HG03521 (cell line): ENCODE results near the gene KIAA0408.
A peak's percentile ranks its signal among the peaks of the same experiment; 100 is the strongest.

Experiments
- ATAC-seq: cut with Tn5 transposase; IDR thresholded peaks from one replicate; pipeline ENCODE4 v1.9.1; 2021; ENCODE audit warnings: mild to moderate bottlenecking, moderate library complexity; ENCODE audit not compliant: unreplicated experiment

KIAA0408 gene

GRCh38 chr6:127459231-127459641 lies at the start of gene KIAA0408:
Gene KIAA0408 (minus strand): TSS chr6:127459389. CDS start chr6:127453981, 5,408 bp downstream.
- ATAC-seq, result no peak

GRCh38 chr6:127506894-127507293 lies 47.7 kb upstream of the KIAA0408 start:
- no peak for ATAC-seq

GRCh38 chr6:127503022-127503421 lies 43.8 kb upstream of the KIAA0408 start:
- no peak for ATAC-seq

GRCh38 chr6:127497410-127497809 lies 38.2 kb upstream of the KIAA0408 start:
- ATAC-seq, result no peak

- ATAC-seq, result no peak
Observed at GRCh38 chr6:127496471-127496870, 37.3 kb upstream of the KIAA0408 start.

- ATAC-seq, result no peak
Observed at GRCh38 chr6:127494240-127494767, 35.1 kb upstream of the KIAA0408 start.

- no peak for ATAC-seq
Observed at GRCh38 chr6:127489248-127489647, 30.1 kb upstream of the KIAA0408 start.

GRCh38 chr6:127486934-127487333 lies 27.7 kb upstream of the KIAA0408 start:
- ATAC-seq, result no peak

- peak; percentile 99 for ATAC-seq
Observed at GRCh38 chr6:127484212-127484863, 25.1 kb upstream of the KIAA0408 start.

- peak; percentile 10 for ATAC-seq
Observed at GRCh38 chr6:127483399-127484055, 24.3 kb upstream of the KIAA0408 start.

- ATAC-seq, result no peak
Observed at GRCh38 chr6:127482325-127482724, 23.1 kb upstream of the KIAA0408 start.

- ATAC-seq, result no peak
Observed at GRCh38 chr6:127481628-127482027, 22.4 kb upstream of the KIAA0408 start.

- ATAC-seq, result no peak
Observed at GRCh38 chr6:127481111-127481510, 21.9 kb upstream of the KIAA0408 start.

GRCh38 chr6:127477658-127478057 lies 18.5 kb upstream of the KIAA0408 start:
- no peak for ATAC-seq

- ATAC-seq, result no peak
Observed at GRCh38 chr6:127475823-127476176, 16.6 kb upstream of the KIAA0408 start.

- ATAC-seq, result no peak
Observed at GRCh38 chr6:127475135-127475822, 16.1 kb upstream of the KIAA0408 start.

- peak; percentile 46 for ATAC-seq
Observed at GRCh38 chr6:127471379-127472255, 12.4 kb upstream of the KIAA0408 start.

- ATAC-seq, result no peak
Observed at GRCh38 chr6:127468936-127469335, 9.7 kb upstream of the KIAA0408 start.

GRCh38 chr6:127466416-127466815 lies 7.2 kb upstream of the KIAA0408 start:
- ATAC-seq, result no peak

- ATAC-seq, result peak; percentile 85
Observed at GRCh38 chr6:127464881-127465459, 5.8 kb upstream of the KIAA0408 start.
